T-helper 17 cell (primary cell): ENCODE data around the gene DCPS. TPM values are rescaled to one million over a fixed set of nuclear protein-coding genes. Genes with fewer than 3 reads are reported as not detected.
"Not testable (repeated sequence)": the region's sequence is repeated elsewhere in the genome, so short reads cannot be mapped to it uniquely, and the experiment has no call there.

ENCODE experiments used
- ATAC-seq: fragments of 150-1000 bp; cut with Tn5 transposase; 2 replicates; pipeline ENCODE4 v1.10.0; 2021; ENCODE audit warnings: mild to moderate bottlenecking, moderate library complexity
- DNase-seq, 3 donors: peaks; one replicate each; pipeline versions ENCODE4 v3.0.0 to v3.0.0-alpha.2; 2020 to 2021
- H3K9me3 ChIP-seq: one replicate; pipeline ENCODE4 v1.7.0; 2013; ENCODE audit warnings: low read length, mild to moderate bottlenecking; ENCODE audit not compliant: control insufficient read depth, poor library complexity, severe bottlenecking
- H3K27ac Mint-ChIP-seq: one replicate; pipeline ENCODE4 v1.8.0; 2022; ENCODE audit warnings: mild to moderate bottlenecking, moderate library complexity, mixed read lengths
- H3K27me3 Mint-ChIP-seq: one replicate; pipeline ENCODE4 v1.8.0; 2022; ENCODE audit warnings: mixed read lengths
- H3K36me3 Mint-ChIP-seq: one replicate; pipeline ENCODE4 v1.8.0; 2022; ENCODE audit warnings: low read depth, mixed read lengths
- H3K4me1 Mint-ChIP-seq: one replicate; pipeline ENCODE4 v1.8.0; 2022; ENCODE audit warnings: mild to moderate bottlenecking, mixed read lengths
- H3K4me3 Mint-ChIP-seq: one replicate; pipeline ENCODE4 v1.8.0; 2022; ENCODE audit warnings: mild to moderate bottlenecking, moderate library complexity, mixed read lengths
- total RNA-seq, 4 donors: library from RNA in 2 of 4; stranded (reverse) in 2 of 4; gene quantifications; one replicate each; pipeline ENCODE4 v1.2.3 and lab custom pipeline; 2022 to 2026

Gene DCPS
- total RNA-seq = 10 to 100 TPM; 12.1 to 14.9 TPM
- total RNA-seq (lab: John Stamatoyannopoulos, UW) = 22.5 to 33.6 reads per million in 2 donors

- Mint-ChIP-seq H3K4me3 (peak within 1 kb of the TSS; percentile 98), H3K27ac (peak within 1 kb of the TSS; percentile 96), H3K4me1 (peaks cover 18% of the 10 kb centered on the region), H3K27me3 (no peaks in the 10 kb centered on the region), H3K36me3 (peaks cover 2% of the 10 kb centered on the region)
- H3K9me3 ChIP-seq = no peaks in the 10 kb centered on the region
- DNase-seq = peak; percentile 81 to 85 (median 82)
- peak; percentile 98 for ATAC-seq
These were observed at the start of gene DCPS for GRCh38 chr11:126303623-126304456. Gene DCPS (plus strand): TSS chr11:126304060. CDS start chr11:126304081, 21 bp downstream.

GRCh38 chr11:126254819-126255218 is 49.0 kb upstream of the DCPS start:
- no peaks in the 10 kb centered on the region for H3K9me3 ChIP-seq
- no peaks in the 10 kb centered on the region for H3K27me3 Mint-ChIP-seq
- H3K27ac Mint-ChIP-seq = no peak overlapping the region
- no peak for ATAC-seq
- H3K4me1 Mint-ChIP-seq = peaks cover 4% of the 10 kb centered on the region
- no peak overlapping the region for H3K4me3 Mint-ChIP-seq
- DNase-seq = no peak
- H3K36me3 Mint-ChIP-seq = peaks cover 5% of the 10 kb centered on the region

DNA sequence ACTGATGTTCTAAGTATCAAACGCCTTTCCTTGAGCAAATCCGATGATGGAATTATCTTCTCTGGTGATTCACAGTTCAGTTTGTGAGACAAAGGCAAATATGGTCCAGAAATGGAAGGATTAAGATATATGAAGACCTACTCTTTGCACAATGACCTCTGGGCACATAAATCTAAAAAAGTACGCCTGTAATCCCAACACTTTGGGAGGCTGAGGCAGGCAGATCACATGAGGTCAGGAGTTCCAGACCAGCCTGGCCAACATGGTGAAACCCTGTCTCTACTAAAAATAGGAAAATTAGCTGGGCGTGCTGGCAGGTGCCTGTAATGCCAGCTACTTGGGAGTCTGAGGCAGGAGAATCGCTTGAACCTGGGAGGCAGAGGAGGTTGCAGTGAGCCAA is 48.4 kb upstream of the DCPS start:
- H3K27me3 Mint-ChIP-seq, H3K4me1 Mint-ChIP-seq, ATAC-seq, DNase-seq, H3K4me3 Mint-ChIP-seq, H3K9me3 ChIP-seq, H3K27ac Mint-ChIP-seq, H3K36me3 Mint-ChIP-seq: not testable (repeated sequence)

DNA sequence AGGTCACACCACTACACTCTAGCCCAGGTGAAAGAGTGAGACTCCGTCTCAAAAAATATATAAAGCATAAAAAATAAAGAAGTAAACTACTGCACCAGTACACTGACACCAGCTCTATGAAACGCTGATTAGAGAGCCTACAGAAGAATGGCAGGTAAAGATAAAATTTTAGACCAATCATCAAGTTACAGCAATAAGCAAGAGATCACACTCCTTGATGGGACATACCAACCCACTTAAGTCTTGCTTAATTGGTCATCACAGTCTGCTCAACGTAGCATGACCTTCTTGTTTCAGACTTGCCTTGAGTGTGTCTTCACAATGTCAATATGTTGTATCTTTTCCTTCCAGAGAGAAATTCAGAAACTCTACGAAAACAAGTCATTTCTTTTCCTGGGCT is 47.6 kb upstream of the DCPS start:
- ATAC-seq (no peak), DNase-seq (no peak)
- Mint-ChIP-seq H3K36me3 (peaks cover 5% of the 10 kb centered on the region), H3K27me3 (no peaks in the 10 kb centered on the region), H3K27ac (no peak overlapping the region), H3K4me3 (no peak overlapping the region), H3K4me1 (peaks cover 10% of the 10 kb centered on the region)
- H3K9me3 ChIP-seq = no peaks in the 10 kb centered on the region

GRCh38 chr11:126257144-126257543 is 46.7 kb upstream of the DCPS start:
- ATAC-seq = no peak
- Mint-ChIP-seq H3K4me3 (no peak overlapping the region), H3K27me3 (no peaks in the 10 kb centered on the region), H3K27ac (peak overlapping the region; percentile 24), H3K4me1 (peaks cover 11% of the 10 kb centered on the region), H3K36me3 (peaks cover 5% of the 10 kb centered on the region)
- no peaks in the 10 kb centered on the region for H3K9me3 ChIP-seq
- no peak for DNase-seq

DNA sequence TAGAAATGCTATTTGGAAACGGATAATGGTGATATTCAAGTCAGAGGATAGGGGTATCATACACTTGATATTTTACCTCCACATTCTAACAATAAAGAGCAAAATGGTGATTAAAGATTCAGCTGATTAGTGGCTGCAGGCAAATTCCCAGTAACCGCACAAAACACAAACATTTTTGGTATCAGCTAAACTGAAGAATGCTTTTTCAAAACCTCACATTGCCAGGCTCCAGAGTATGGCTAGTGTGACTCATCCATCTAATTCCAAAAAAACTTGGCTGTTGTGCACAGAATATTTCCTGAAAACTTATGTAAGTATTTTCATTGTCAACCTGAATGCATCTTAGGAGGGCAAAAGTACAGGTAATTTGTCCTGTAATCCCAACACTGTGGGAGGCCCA is 46.1 kb upstream of the DCPS start:
- Mint-ChIP-seq H3K27me3 (no peaks in the 10 kb centered on the region), H3K4me3 (no peak overlapping the region), H3K4me1 (peaks cover 11% of the 10 kb centered on the region), H3K36me3 (peaks cover 5% of the 10 kb centered on the region), H3K27ac (no peak overlapping the region)
- H3K9me3 ChIP-seq = no peaks in the 10 kb centered on the region
- no peak for ATAC-seq
- DNase-seq = no peak

- peaks cover 3% of the 10 kb centered on the region for H3K36me3 Mint-ChIP-seq
- peak; percentile 3 for ATAC-seq
- H3K27me3 Mint-ChIP-seq = no peaks in the 10 kb centered on the region
- H3K4me1 Mint-ChIP-seq = peaks cover 16% of the 10 kb centered on the region
- H3K27ac Mint-ChIP-seq = peak overlapping the region; percentile 57
- H3K9me3 ChIP-seq = no peaks in the 10 kb centered on the region
- DNase-seq = no peak
- H3K4me3 Mint-ChIP-seq = no peak overlapping the region
These were observed 41.6 kb upstream of the DCPS start for GRCh38 chr11:126262216-126262615.

DNA sequence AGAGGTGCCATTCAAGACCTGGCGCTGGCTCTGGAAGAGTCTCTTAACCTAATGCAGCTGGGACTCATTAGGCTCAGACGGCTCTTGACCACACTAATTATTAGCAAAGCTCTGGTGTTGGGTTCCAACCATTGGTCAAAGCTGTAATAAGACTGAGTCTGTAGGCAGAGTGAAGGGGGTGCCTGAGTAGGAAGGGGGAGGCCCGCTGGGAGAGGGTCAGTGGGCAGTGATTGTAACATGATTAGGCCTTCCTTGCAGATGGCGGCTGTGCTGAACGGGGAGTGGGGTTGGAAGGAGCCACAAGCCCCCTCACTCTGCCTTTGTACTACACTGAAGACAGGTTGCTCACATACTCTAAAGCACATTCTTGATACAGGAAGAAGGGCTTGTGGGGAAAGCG is 40.4 kb upstream of the DCPS start:
- Mint-ChIP-seq H3K4me3 (no peak overlapping the region), H3K36me3 (peaks cover 3% of the 10 kb centered on the region), H3K27ac (no peak overlapping the region), H3K4me1 (peaks cover 23% of the 10 kb centered on the region), H3K27me3 (no peaks in the 10 kb centered on the region)
- DNase-seq = no peak
- no peaks in the 10 kb centered on the region for H3K9me3 ChIP-seq
- ATAC-seq = no peak

- peak overlapping the region; percentile 55 for H3K4me3 Mint-ChIP-seq
These were observed 38.0 kb upstream of the DCPS start for GRCh38 chr11:126265811-126266210.

DNA sequence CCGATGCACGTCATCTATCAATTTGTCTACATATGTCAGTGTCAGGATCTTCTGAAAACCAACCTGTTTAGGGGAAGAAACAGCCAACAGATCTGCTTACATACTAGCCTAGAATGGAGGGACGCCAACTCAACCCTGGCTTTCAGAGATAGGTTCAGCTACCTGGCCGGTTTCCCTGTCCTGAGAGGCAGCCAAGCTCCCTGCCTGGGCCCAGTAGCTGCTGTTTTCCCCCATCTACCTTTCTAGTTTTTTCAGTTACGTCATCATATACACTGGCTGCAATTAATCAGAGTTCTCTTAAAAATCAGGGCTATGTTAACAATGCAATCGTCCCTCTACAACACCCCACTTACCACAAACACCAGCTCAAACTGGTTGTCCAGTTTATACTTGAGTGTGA is 36.2 kb upstream of the DCPS start:
- peak overlapping the region; percentile 100 for H3K27ac Mint-ChIP-seq
- H3K36me3 Mint-ChIP-seq = peaks cover 3% of the 10 kb centered on the region
- H3K27me3 Mint-ChIP-seq = no peaks in the 10 kb centered on the region
- peaks cover 35% of the 10 kb centered on the region for H3K4me1 Mint-ChIP-seq
- H3K9me3 ChIP-seq = no peaks in the 10 kb centered on the region
- ATAC-seq (no peak), DNase-seq (no peak)
- peak overlapping the region; percentile 96 for H3K4me3 Mint-ChIP-seq

More at GRCh38 chr11:126265811-126266210, 38.0 kb upstream of the DCPS start:
- Mint-ChIP-seq H3K36me3 (peaks cover 3% of the 10 kb centered on the region), H3K27me3 (no peaks in the 10 kb centered on the region), H3K4me1 (peaks cover 39% of the 10 kb centered on the region), H3K27ac (peak overlapping the region; percentile 75)
- no peaks in the 10 kb centered on the region for H3K9me3 ChIP-seq
- DNase-seq (no peak), ATAC-seq (no peak)

DNA sequence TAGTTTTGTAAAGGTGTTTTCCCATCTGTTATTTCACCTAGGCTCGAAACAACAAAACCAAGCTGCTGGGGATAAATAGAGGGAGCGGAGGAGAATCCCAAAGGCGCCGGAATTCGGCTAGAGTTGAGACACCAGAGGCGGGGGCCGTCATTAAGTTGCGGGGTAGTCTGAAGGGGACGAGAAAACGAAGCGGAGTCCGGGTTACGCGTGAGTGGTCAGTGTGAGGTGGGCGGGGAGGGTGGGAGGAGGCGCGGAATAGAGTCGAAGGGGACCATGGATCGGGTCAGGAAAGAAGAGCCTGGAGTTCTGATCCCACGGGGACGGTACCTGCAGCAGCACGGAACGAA is 35.5 kb upstream of the DCPS start:
- no peaks in the 10 kb centered on the region for H3K27me3 Mint-ChIP-seq
- DNase-seq (no peak), ATAC-seq (no peak)
- H3K9me3 ChIP-seq = no peaks in the 10 kb centered on the region
- peak overlapping the region; percentile 96 for H3K4me3 Mint-ChIP-seq
- peaks cover 3% of the 10 kb centered on the region for H3K36me3 Mint-ChIP-seq
- peaks cover 34% of the 10 kb centered on the region for H3K4me1 Mint-ChIP-seq
- peak overlapping the region; percentile 100 for H3K27ac Mint-ChIP-seq

GRCh38 chr11:126268708-126269579 is 34.9 kb upstream of the DCPS start, which contains the start of the genes FOXRED1 and SRPRA:
Gene FOXRED1 (plus strand): TSS chr11:126269154. CDS start chr11:126269207, 53 bp downstream.
Gene SRPRA (minus strand): TSS chr11:126268895. CDS start chr11:126268804, 91 bp downstream.
- peak; percentile 98 for ATAC-seq
- H3K36me3 Mint-ChIP-seq = peaks cover 3% of the 10 kb centered on the region
- peaks cover 34% of the 10 kb centered on the region for H3K4me1 Mint-ChIP-seq

GRCh38 chr11:126277322-126277721 is 26.5 kb upstream of the DCPS start:
- DNase-seq = no peak
- H3K9me3 ChIP-seq = no peaks in the 10 kb centered on the region
- Mint-ChIP-seq H3K27me3 (no peaks in the 10 kb centered on the region), H3K36me3 (peaks cover 4% of the 10 kb centered on the region), H3K27ac (no peak overlapping the region), H3K4me3 (no peak overlapping the region), H3K4me1 (peaks cover 27% of the 10 kb centered on the region)
- no peak for ATAC-seq

More at GRCh38 chr11:126268708-126269579, 34.9 kb upstream of the DCPS start, which contains the start of the genes FOXRED1 and SRPRA:
- H3K27ac Mint-ChIP-seq = peak within 1 kb of the TSS; percentile 100
- no peaks in the 10 kb centered on the region for H3K27me3 Mint-ChIP-seq
- no peaks in the 10 kb centered on the region for H3K9me3 ChIP-seq
- H3K4me3 Mint-ChIP-seq = peak within 1 kb of the TSS; percentile 96
- DNase-seq = peak; percentile 99 to 100 (median 99)
